Osteoblast (primary cell): ENCODE data around the gene ABCG1. TPM values are rescaled to one million over a fixed set of nuclear protein-coding genes. Genes with fewer than 3 reads are reported as not detected.

Experiments used
- DNase-seq: peaks from one replicate; pipeline ENCODE4 v3.0.0; 2011; ENCODE audit warnings: low spot score, mixed read lengths; ENCODE audit not compliant: insufficient read length; ENCODE audit errors: missing footprints
- H2AFZ ChIP-seq: 2 replicates; pipeline ENCODE4 v1.6.0; 2011; ENCODE audit warnings: mild to moderate bottlenecking, low read length
- H3K27ac ChIP-seq: 2 replicates; pipeline ENCODE4 v1.5.1; 2011; ENCODE audit warnings: mild to moderate bottlenecking, low read depth, low read length, moderate library complexity
- H3K27me3 ChIP-seq: 2 replicates; pipeline ENCODE4 v1.6.0; 2012; ENCODE audit warnings: mild to moderate bottlenecking, control low read depth, inconsistent platforms, low read length, moderate library complexity; ENCODE audit not compliant: insufficient read depth
- H3K36me3 ChIP-seq: 2 replicates; pipeline ENCODE4 v1.5.1; 2011; ENCODE audit warnings: mild to moderate bottlenecking, low read length, control low read depth, moderate library complexity; ENCODE audit not compliant: insufficient read depth
- H3K4me1 ChIP-seq: 2 replicates; pipeline ENCODE4 v1.5.1; 2011; ENCODE audit warnings: mild to moderate bottlenecking, low read length, control low read depth, moderate library complexity; ENCODE audit not compliant: insufficient read depth
- H3K4me2 ChIP-seq: 2 replicates; pipeline ENCODE4 v1.6.0; 2011; ENCODE audit warnings: mild to moderate bottlenecking, low read length; ENCODE audit not compliant: insufficient read depth
- H3K4me3 ChIP-seq: fragments of 200-600 bp; sonication (generic); 3 replicates; pipeline ENCODE4 v1.5.1; 2012; ENCODE audit warnings: mild to moderate bottlenecking, low read length, inconsistent platforms; ENCODE audit not compliant: insufficient read depth
- H3K79me2 ChIP-seq: 2 replicates; pipeline ENCODE4 v1.6.0; 2012; ENCODE audit warnings: mild to moderate bottlenecking, low read length, control low read depth, inconsistent platforms; ENCODE audit not compliant: insufficient read depth
- H3K9me3 ChIP-seq: 2 replicates; pipeline ENCODE4 v1.5.1; 2011; ENCODE audit warnings: low read depth, low read length, control low read depth
- H4K20me1 ChIP-seq: 2 replicates; pipeline ENCODE4 v1.6.0; 2012; ENCODE audit warnings: mild to moderate bottlenecking, low read length, control low read depth; ENCODE audit not compliant: insufficient read depth
- CTCF ChIP-seq: IDR thresholded peaks from 2 replicates; pipeline ENCODE4 v1.5.1; 2011; ENCODE audit warnings: mild to moderate bottlenecking, low read depth, low read length, moderate library complexity; ENCODE audit errors: extremely low read depth
- total RNA-seq: library from RNA; depleted of rRNA; stranded (reverse); fragments of >200 nt; gene quantifications from 2 replicates; pipeline ENCODE4 v1.2.3, GENCODE V29; 2012

ABCG1 gene
- total RNA-seq, 1 donor, result 0.72 TPM

GRCh38 chr21:42201615-42202161 lies 17.3 kb upstream of the ABCG1 start:
- H3K4me3 ChIP-seq, result no peak overlapping the region
- H3K27ac ChIP-seq, result no peak overlapping the region
- H2AFZ ChIP-seq, result no peak overlapping the region
- peaks cover 10% of the 10 kb centered on the region for H3K27me3 ChIP-seq
- H3K4me1 ChIP-seq, result peaks cover 12% of the 10 kb centered on the region
- no peak for DNase-seq
- no peak for TF ChIP-seq CTCF
- no peaks in the 10 kb centered on the region for H3K36me3 ChIP-seq
- H3K79me2 ChIP-seq, result no peaks in the 10 kb centered on the region
- no peaks in the 10 kb centered on the region for H4K20me1 ChIP-seq
- no peak overlapping the region for H3K4me2 ChIP-seq
- H3K9me3 ChIP-seq, result no peaks in the 10 kb centered on the region

- no peak for TF ChIP-seq CTCF
- Histone ChIP-seq H3K36me3 (no peaks in the 10 kb centered on the region), H4K20me1 (no peaks in the 10 kb centered on the region), H3K4me1 (peaks cover 12% of the 10 kb centered on the region), H3K27me3 (peaks cover 10% of the 10 kb centered on the region), H3K79me2 (no peaks in the 10 kb centered on the region), H3K9me3 (no peaks in the 10 kb centered on the region), H3K4me2 (no peak overlapping the region), H3K4me3 (no peak overlapping the region), H2AFZ (no peak overlapping the region), H3K27ac (no peak overlapping the region)
- DNase-seq, result no peak
Observed at GRCh38 chr21:42202321-42202720, 16.6 kb upstream of the ABCG1 start.

- peaks cover 10% of the 10 kb centered on the region for H3K27me3 ChIP-seq
Observed at GRCh38 chr21:42203321-42203720, 15.6 kb upstream of the ABCG1 start.

GRCh38 chr21:42203936-42204335 lies 15.0 kb upstream of the ABCG1 start:
- H4K20me1 ChIP-seq, result no peaks in the 10 kb centered on the region
- no peaks in the 10 kb centered on the region for H3K36me3 ChIP-seq
- TF ChIP-seq CTCF, result no peak
- H3K27me3 ChIP-seq, result peaks cover 10% of the 10 kb centered on the region
- no peak overlapping the region for H3K4me2 ChIP-seq
- no peaks in the 10 kb centered on the region for H3K79me2 ChIP-seq
- H3K4me1 ChIP-seq, result peaks cover 12% of the 10 kb centered on the region
- no peak overlapping the region for H3K27ac ChIP-seq
- no peak for DNase-seq
- H3K4me3 ChIP-seq, result no peak overlapping the region
- no peaks in the 10 kb centered on the region for H3K9me3 ChIP-seq
- no peak overlapping the region for H2AFZ ChIP-seq

More at GRCh38 chr21:42203321-42203720, 15.6 kb upstream of the ABCG1 start:
- Histone ChIP-seq H2AFZ (no peak overlapping the region), H3K4me2 (no peak overlapping the region), H3K9me3 (no peaks in the 10 kb centered on the region), H3K79me2 (no peaks in the 10 kb centered on the region), H4K20me1 (no peaks in the 10 kb centered on the region), H3K36me3 (no peaks in the 10 kb centered on the region), H3K4me3 (no peak overlapping the region), H3K27ac (no peak overlapping the region), H3K4me1 (peaks cover 12% of the 10 kb centered on the region)
- DNase-seq, result no peak
- TF ChIP-seq CTCF, result no peak
